SU-DHL-6 (cell line): ENCODE data around the gene ZNF286A.
"Not testable (repeated sequence)": the region's sequence is repeated elsewhere in the genome, so short reads cannot be mapped to it uniquely, and the experiment has no call there.

Experiments
- CTCF ChIP-seq: fragments of 200-600 bp; sonication (generic); IDR thresholded peaks from one replicate; pipeline ENCODE4 v1.5.1; 2017; ENCODE audit warnings: antibody characterized with exemption, mild to moderate bottlenecking, low read length, moderate library complexity; ENCODE audit not compliant: insufficient read depth, poor library complexity, severe bottlenecking
- EZH2phosphoT487 ChIP-seq: fragments of 200-600 bp; sonication (generic), shearing (Covaris generic); conservative IDR thresholded peaks from 2 replicates; pipeline ENCODE4 v1.6.1; 2018; ENCODE audit warnings: mild to moderate bottlenecking, antibody characterized with exemption, low read length, moderate library complexity, mixed read lengths

- not testable (repeated sequence) for TF ChIP-seq CTCF, EZH2phosphoT487
These were observed 37.0 kb downstream of the ZNF286A start for GRCh38 chr17:15736578-15736977.
